PC-9 (cell line): ENCODE measurements around the gene GMPR2. TPM values are rescaled to one million over a fixed set of nuclear protein-coding genes. Genes with fewer than 3 reads are reported as not detected.

Experiments
- BruUV-seq: library from RNA; stranded (reverse); fragments of 400-500 nt; replicated peaks from 2 replicates; lab custom pipeline; 2021; lab: Mats Ljungman, UMichigan
- CTCF ChIA-PET: fragments of 300-600 bp; sonication (Branson Sonifier 250); formaldehyde crosslinking; loops from one replicate; lab custom pipeline; 2022; ENCODE audit warnings: antibody characterized with exemption; lab: Charles Lee
- POLR2A ChIA-PET: fragments of 300-600 bp; sonication (Branson Sonifier 250); formaldehyde crosslinking; loops from one replicate; lab custom pipeline; 2022; ENCODE audit warnings: antibody characterized with exemption; ENCODE audit not compliant: unreplicated experiment; lab: Charles Lee
- DNase-seq, 2 experiments: peaks; one replicate each; pipeline versions ENCODE4 v3.0.0 to v3.0.0-alpha.2; 2015 to 2022; ENCODE audit warnings: mixed read lengths in 1 of 2
- H2AFZ ChIP-seq: fragments of 200-600 bp; sonication (generic); 2 replicates; pipeline ENCODE4 v1.8.1; 2017; ENCODE audit warnings: antibody characterized with exemption
- H3F3A ChIP-seq: fragments of 200-600 bp; sonication (generic); 2 replicates; pipeline ENCODE4 v1.8.1; 2017; ENCODE audit warnings: antibody characterized with exemption, mild to moderate bottlenecking, low read depth; ENCODE audit not compliant: insufficient read depth
- H3K27ac ChIP-seq: fragments of 200-600 bp; sonication (generic); 2 replicates; pipeline ENCODE4 v1.6.1; 2016; ENCODE audit warnings: mixed run types
- H3K27me3 ChIP-seq: fragments of 200-600 bp; sonication (generic); 2 replicates; pipeline ENCODE4 v1.6.1; 2016; ENCODE audit warnings: low read depth, mixed run types; ENCODE audit not compliant: insufficient read depth
- H3K36me3 ChIP-seq: fragments of 200-600 bp; sonication (generic); 2 replicates; pipeline ENCODE4 v1.6.1; 2016; ENCODE audit warnings: low read depth, mixed run types
- H3K4me1 ChIP-seq: fragments of 200-600 bp; sonication (generic); replicated peaks from 2 replicates; pipeline ENCODE4 v1.6.1; 2016; ENCODE audit warnings: mixed run types; ENCODE audit not compliant: insufficient read depth
- H3K4me2 ChIP-seq: fragments of 200-600 bp; sonication (generic); 2 replicates; pipeline ENCODE4 v1.6.1; 2017; ENCODE audit warnings: mixed run types
- H3K4me3 ChIP-seq: fragments of 200-600 bp; sonication (generic); 2 replicates; pipeline ENCODE4 v1.6.1; 2016; ENCODE audit warnings: mixed run types
- H3K79me2 ChIP-seq: fragments of 200-600 bp; sonication (generic); 2 replicates; pipeline ENCODE4 v1.6.1; 2017; ENCODE audit warnings: low read depth, mixed run types
- H3K9me2 ChIP-seq: fragments of 200-600 bp; sonication (generic); 2 replicates; pipeline ENCODE4 v1.8.1; 2017; ENCODE audit warnings: mild to moderate bottlenecking; ENCODE audit not compliant: insufficient read depth
- H3K9me3 ChIP-seq: fragments of 200-600 bp; sonication (generic); 2 replicates; pipeline ENCODE4 v1.8.1; 2016; ENCODE audit warnings: low read depth; ENCODE audit not compliant: insufficient read depth
- H4K20me1 ChIP-seq: fragments of 200-600 bp; sonication (generic); 2 replicates; pipeline ENCODE4 v1.8.1; 2017; ENCODE audit not compliant: insufficient read depth
- CTCF ChIP-seq: fragments of 200-600 bp; sonication (generic); conservative IDR thresholded peaks from 2 replicates; pipeline ENCODE4 v1.6.1; 2017; ENCODE audit warnings: mixed run types, antibody characterized with exemption, mild to moderate bottlenecking, moderate library complexity
- EZH2 ChIP-seq: fragments of 200-600 bp; sonication (generic); IDR thresholded peaks from 2 replicates; pipeline ENCODE4 v1.8.0; 2017; ENCODE audit warnings: antibody characterized with exemption, low read depth
- intact Hi-C: fragments of 100-400 bp; cut with micrococcal nuclease; formaldehyde crosslinking; loops from one replicate; pipeline ENCODE4 v1.10.0; 2022; ENCODE audit not compliant: unreplicated experiment
- total RNA-seq: library from RNA; stranded (reverse); gene quantifications from 2 replicates; pipeline ENCODE4 v1.2.3, GENCODE V29; 2021

Gene GMPR2
- total RNA-seq, 1 experiment from 2014 or later: 55.3 TPM

GRCh38 chr14:24184104-24184970, 48.4 kb upstream of the GMPR2 start:
- no peak overlapping the region for H3K4me3 ChIP-seq
- no peak for DNase-seq
- peaks cover 10% of the 10 kb centered on the region for H3K4me1 ChIP-seq
- no peaks in the 10 kb centered on the region for H3K9me3 ChIP-seq
- H4K20me1 ChIP-seq: no peaks in the 10 kb centered on the region
- H2AFZ ChIP-seq: no peak overlapping the region
- POLR2A ChIA-PET: no interaction called here
- no peak overlapping the region for H3K27ac ChIP-seq
- intact Hi-C loops: no loop called here
- H3F3A ChIP-seq: peaks cover 3% of the 10 kb centered on the region; the same call in 1 of the 2 replicates
- no TSS peak for BruUV-seq
- H3K36me3 ChIP-seq: no peaks in the 10 kb centered on the region
- H3K9me2 ChIP-seq: no peaks in the 10 kb centered on the region
- no peak overlapping the region for H3K4me2 ChIP-seq
- CTCF ChIA-PET: no interaction called here
- H3K27me3 ChIP-seq: no peaks in the 10 kb centered on the region
- H3K79me2 ChIP-seq: peaks cover 13% of the 10 kb centered on the region
- TF ChIP-seq CTCF (no peak), EZH2 (no peak)

- Histone ChIP-seq H3K9me3 (no peaks in the 10 kb centered on the region), H3K27me3 (no peaks in the 10 kb centered on the region), H2AFZ (no peak overlapping the region), H3K9me2 (no peaks in the 10 kb centered on the region), H4K20me1 (no peaks in the 10 kb centered on the region), H3F3A (peaks cover 3% of the 10 kb centered on the region; the same call in 1 of the 2 replicates), H3K4me3 (no peak overlapping the region), H3K4me2 (no peak overlapping the region), H3K79me2 (peaks cover 13% of the 10 kb centered on the region), H3K36me3 (no peaks in the 10 kb centered on the region), H3K27ac (no peak overlapping the region), H3K4me1 (peaks cover 11% of the 10 kb centered on the region)
- BruUV-seq: no TSS peak
- DNase-seq: no peak
- intact Hi-C loops: no loop called here
- CTCF ChIA-PET: no interaction called here
- TF ChIP-seq CTCF: no peak
- POLR2A ChIA-PET: no interaction called here
These were observed 47.7 kb upstream of the GMPR2 start for GRCh38 chr14:24185026-24185425.

- ChIA-PET CTCF (no interaction called here), POLR2A (no interaction called here)
- TF ChIP-seq EZH2 (no peak), CTCF (no peak)
- Histone ChIP-seq H4K20me1 (no peaks in the 10 kb centered on the region), H3K27me3 (no peaks in the 10 kb centered on the region), H3K36me3 (no peaks in the 10 kb centered on the region), H3K27ac (no peak overlapping the region), H3F3A (peaks cover 3% of the 10 kb centered on the region; the same call in 1 of the 2 replicates), H3K4me1 (peaks cover 11% of the 10 kb centered on the region), H3K9me2 (no peaks in the 10 kb centered on the region), H3K4me2 (no peak overlapping the region), H3K4me3 (no peak overlapping the region), H2AFZ (no peak overlapping the region), H3K9me3 (no peaks in the 10 kb centered on the region), H3K79me2 (peaks cover 13% of the 10 kb centered on the region)
- intact Hi-C loops: no loop called here
- no peak for DNase-seq
- no TSS peak for BruUV-seq
These were observed 47.0 kb upstream of the GMPR2 start for GRCh38 chr14:24185741-24186140.
